ENCODE results near the gene GPBAR1.
A peak's percentile ranks its signal among the peaks of the same experiment; 100 is the strongest.
"Not testable (repeated sequence)": the region's sequence is repeated elsewhere in the genome, so short reads cannot be mapped to it uniquely, and the experiment has no call there.

Gene GPBAR1

DNA sequence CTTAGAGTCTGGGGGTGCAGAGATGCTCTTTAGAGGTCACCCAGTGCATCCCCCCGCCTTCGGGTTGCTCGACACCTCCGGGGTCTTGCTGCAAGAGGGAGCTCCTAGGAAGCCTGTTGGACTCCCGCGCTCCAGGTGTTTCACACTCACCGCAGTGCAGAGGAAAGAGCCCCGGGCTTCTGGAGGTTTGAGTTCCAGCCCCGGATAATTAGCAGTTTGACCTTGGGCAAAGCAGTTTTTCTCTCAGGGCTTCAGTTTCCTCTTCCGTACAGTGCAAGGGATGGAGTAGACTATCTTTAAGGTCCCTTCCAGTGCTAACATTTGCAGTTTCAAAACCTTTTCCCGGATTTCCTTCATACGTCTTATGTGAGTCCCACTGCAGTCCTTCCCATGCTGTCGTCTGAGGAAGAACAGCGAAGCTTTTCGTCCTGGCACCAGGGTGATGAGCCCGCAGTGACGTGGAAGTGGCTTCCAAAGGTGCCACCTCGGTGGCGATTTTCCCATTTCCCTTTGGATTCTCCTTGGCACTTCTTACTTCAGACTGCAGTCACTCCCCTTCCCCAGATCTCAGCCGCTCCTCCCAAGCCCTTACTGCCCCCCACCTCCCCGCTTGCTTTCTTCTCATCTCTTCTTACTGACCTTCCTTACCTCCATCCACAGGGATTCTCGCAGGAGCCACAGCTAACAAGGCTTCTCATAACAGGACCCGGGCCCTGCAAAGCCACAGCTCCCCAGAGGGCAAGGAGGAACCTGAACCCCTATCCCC is 10.1 kb downstream of the GPBAR1 start:
- DNase-seq = no peak

- no peak for DNase-seq
These were observed 10.6 kb downstream of the GPBAR1 start for GRCh38 chr2:218271487-218271797.

DNA sequence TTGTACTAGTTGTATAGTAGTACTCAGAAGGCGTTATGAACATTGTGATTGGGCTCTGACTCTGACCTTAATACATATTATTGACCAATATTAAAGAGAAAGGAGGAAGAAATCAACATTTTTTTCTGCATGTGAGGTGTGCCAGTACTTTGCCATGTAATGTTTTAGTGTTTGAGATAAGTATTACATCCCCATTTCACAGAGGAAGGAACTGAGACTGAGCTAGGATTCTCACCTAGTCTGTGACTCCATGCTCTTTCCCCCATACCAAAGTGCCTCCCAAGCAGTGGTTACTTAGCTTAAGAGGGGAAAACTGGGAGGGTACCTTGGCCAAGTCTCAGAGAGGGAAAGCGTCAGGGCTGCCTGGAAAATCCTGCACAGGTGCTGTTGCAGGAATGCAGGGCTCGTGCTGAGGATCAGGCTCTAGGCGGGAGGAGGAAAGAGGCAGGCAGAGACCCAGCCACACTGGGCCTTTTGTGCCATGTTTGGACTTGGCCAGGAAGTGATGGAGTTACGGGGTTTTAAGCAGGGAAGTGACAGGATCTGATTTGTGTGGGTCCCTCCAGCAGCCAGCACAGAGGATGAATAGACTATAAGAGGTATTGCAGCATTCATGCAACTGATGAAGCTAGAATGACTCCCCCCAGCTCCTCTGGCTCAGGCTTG is 11.2 kb downstream of the GPBAR1 start:
- DNase-seq = no peak

- DNase-seq = peak; percentile 64
These were observed 11.9 kb downstream of the GPBAR1 start for GRCh38 chr2:218272531-218273212.

DNA sequence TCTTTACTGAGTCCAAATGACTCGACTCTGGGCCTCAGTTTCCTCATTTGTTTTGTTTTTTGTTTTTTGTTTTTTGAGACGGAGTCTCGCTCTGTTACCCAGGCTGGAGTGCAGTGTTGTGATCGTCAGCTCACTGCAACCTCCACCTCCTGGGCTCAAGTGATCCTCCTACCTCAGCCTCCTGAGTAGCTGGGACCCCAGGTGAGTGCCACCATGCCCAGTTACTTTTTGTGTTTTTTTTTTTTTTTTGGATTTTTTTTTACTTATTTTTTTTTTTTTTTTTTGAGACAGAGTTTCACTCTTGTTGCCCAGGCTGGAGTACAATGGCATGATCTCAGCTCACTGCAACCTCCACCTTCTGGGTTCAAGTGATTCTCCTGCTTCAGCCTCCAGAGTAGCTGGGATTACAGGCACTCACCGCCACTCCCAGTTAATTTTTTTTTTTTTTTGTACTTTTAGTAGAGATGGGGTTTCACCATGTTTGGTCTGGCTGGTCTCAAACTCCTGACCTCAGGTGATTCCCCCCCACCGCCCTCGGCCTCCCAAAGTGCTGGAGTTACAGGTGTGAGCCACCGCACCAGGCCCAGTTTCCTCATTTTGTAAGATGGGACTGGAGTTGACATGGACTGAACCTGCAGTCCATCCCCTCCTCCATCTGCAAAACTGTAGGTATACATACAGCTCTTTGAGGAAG is 12.5 kb downstream of the GPBAR1 start:
- DNase-seq = not testable (repeated sequence)

- DNase-seq = no peak
These were observed 13.1 kb downstream of the GPBAR1 start for GRCh38 chr2:218273908-218274249.

DNA sequence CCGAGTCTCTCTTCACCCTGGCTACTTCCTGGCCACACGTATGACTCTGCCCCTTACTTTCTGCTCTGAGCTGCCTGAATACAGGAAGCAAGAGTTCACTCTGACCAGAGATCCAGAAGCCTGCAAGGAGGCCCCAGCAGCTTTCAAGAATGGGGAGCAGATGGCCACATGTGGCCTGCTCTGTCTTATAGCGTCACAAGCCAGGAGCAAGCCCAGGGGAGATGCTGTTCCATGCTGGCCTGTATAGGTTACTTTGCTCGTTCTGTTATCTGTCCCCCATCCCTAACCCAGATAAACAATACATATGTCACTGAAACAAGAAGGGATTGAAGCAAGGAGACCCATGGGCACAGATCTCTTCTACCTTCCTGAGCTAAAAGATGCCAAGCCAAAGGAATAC is 13.8 kb downstream of the GPBAR1 start:
- DNase-seq = no peak

DNA sequence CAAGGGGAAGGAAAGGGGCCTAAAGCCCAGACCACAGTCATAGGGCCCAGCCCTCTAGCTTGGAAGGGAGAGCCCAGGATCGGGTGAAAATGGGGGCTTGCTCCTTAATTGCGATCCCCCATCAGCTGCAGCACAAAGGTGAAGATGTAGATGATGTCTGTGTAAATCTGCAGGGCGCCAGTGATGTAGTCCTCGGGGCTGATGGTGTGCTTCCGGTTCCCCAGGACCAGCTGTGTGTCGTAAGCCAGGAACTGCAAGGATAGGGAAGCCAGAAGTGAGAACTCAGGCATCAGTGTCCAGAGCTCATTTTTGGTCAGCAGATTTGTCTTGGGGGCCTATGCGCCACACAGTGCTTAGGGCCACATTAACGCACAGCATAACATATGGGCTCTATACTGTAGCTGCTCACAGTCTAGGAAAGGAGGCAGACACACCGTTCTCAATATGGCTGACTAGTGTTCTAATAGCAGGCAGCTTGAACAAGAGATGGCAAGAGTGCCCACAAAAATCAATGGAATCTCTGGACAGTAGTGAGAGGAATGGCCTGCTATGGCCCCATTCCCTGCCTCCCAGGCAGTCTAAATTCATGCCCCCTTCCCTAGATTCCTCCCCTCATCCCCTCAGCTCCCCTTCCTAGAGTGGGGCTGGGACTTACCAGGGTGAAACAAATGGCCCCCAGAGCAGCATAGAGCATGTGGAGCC is 14.7 kb downstream of the GPBAR1 start:
- no peak for DNase-seq

DNA sequence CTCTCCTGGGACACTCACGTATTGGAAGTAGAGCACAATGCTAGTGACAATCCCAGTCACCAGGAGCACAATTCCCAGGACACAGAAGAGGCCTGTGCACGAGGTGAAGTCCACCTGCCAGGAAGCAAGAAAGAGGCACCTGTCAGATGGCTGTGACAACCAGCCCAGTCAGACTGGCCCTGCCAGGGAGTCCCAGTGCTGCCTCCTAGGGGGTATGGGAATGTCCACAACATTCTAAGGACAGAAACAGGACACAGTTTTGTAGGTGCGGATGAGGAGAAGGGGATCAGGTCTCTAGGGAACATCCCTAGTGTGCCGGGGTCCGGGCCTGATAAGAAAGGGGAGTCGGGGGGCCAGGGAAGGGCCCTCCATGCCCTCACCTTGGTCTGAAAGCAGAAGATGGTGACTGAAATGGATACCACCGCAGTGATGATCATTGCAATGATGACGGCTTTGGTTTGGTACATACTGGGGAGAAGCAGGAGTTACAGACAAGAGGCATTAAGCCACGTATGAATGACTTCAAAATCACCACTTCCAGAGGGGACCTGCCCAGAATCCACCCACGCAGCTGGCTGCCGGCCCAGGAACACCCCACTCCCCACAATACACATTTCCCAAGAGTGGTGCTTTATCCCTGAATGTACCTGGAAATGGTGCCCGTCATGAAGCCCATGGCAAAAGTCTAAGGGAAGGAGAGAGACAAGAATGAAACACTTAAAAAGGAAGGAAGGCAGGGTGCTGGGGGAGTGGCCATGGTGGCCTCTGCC is 16.4 kb downstream of the GPBAR1 start:
- no peak for DNase-seq

DNA sequence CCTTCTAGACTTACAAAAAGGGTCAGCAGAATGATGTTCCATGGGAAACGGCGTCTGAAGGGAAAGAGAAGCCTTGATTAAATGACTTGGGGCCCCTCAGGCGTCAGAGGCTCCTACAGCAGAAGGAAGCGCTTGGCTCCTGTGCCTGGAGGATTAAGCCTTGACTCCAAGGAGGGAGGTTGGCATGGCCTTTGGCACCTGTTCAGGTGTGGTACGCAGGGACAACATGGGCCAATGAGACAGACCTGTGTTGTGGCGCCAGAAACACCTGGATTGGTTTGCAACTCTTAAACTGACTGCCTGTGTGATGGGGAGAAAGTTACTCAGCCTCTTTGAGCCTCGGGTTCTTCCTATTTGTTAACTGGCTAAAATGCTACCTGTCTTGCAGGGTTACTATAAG is 17.1 kb downstream of the GPBAR1 start:
- DNase-seq = no peak

DNA sequence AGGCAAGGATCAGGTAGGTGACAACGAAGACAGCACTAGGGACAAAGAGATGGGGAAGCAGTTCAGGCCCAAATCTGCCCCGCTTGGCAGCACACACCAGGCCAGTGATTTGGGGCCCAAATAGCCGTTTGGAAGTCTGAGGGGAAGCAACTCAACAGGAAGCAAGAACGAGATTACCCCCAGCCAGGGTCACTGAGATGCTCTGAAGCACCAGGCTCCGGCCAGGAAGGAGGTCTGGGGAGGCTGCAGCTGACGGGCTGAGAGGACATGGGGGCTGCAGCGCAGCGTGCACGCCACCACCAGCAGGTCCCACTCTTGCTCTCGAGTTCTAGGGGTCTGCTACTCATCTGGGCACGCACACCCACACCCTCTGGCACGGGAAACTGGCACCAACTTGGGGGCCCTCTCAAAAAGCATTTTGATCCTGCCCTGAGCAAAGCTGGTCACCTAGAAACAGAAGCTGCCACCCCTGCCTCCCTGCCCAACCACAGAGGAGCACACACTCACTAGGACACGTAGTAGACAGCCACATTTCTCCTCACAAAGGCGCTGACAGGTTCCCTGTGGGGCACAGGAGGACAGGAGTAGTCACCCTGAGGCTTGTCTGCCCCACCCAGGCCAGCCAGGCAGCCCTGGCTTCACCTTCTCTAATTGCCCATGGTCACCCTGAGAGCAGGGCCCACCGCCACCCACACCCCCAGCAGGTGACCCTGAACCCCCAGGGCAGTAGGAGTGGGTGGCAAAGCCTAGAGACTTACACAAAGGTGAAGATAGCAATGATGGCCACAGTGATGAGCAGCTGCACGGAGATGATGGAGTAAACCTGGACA is 17.9 kb downstream of the GPBAR1 start:
- DNase-seq = no peak

- no peak for DNase-seq
These were observed 19.6 kb downstream of the GPBAR1 start for GRCh38 chr2:218280260-218280870.

DNA sequence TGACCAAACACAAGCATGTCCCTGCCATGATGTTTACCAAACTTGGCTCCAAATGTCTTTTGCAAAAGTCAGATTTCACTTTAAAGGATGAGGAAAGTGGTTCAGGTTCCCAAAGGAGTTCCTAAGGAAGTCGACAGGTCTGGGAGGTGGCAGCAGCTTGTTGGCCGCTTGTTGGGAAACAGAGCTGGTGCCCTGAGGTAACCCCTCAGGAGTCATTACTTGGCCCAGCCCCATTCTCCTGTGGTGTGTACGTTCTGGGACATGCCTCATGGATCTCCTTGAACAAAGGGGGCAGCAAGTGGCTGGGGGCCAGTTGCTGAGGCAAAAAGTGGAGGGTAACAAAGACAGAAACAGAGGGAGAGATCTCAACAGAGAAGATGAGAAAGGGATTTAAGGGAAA is 20.6 kb downstream of the GPBAR1 start:
- no peak for DNase-seq

DNA sequence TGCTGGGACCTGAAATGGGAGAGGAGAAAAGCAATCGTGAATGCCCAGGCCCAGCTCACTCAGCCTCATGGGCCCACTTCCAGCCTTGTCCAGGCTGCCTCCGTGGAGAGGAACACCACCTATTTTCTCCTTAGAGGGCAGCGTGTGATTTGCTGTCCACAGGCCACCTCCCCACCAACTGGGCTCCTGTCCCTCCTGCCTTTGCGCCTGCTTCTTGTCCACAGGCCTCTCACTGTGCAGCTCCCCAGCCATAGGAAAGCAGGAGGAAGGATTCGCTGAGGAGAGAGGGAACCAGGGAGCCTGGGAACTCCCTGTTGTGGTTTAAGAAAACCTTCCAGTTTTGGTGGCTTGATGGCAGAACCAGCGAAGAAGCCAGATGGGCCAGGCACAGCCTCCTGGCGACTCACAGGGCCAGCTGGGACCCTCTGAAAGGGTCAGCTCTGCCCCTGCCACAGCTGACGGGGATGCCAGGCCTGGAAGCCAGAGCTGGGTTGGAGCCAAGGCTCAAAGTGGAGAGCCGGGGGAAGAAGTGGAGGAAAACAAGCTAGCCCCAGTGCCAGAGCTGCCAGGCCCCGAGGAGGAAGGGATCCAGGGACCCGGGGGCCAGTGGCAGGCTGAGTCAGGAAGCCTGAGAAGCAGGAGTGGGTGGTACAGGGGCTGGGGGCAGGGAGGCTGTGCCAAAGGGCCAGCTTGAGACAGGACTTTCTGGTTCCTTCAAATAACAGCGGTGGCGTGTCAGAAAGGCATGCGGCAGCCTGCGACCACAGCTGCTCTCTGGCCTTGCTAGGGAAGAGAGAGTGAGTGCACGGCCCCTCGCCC is 21.6 kb downstream of the GPBAR1 start:
- no peak for DNase-seq

- DNase-seq = no peak
These were observed 23.4 kb downstream of the GPBAR1 start for GRCh38 chr2:218284106-218284811.

- DNase-seq = no peak
These were observed 24.8 kb downstream of the GPBAR1 start for GRCh38 chr2:218285604-218286003.

DNA sequence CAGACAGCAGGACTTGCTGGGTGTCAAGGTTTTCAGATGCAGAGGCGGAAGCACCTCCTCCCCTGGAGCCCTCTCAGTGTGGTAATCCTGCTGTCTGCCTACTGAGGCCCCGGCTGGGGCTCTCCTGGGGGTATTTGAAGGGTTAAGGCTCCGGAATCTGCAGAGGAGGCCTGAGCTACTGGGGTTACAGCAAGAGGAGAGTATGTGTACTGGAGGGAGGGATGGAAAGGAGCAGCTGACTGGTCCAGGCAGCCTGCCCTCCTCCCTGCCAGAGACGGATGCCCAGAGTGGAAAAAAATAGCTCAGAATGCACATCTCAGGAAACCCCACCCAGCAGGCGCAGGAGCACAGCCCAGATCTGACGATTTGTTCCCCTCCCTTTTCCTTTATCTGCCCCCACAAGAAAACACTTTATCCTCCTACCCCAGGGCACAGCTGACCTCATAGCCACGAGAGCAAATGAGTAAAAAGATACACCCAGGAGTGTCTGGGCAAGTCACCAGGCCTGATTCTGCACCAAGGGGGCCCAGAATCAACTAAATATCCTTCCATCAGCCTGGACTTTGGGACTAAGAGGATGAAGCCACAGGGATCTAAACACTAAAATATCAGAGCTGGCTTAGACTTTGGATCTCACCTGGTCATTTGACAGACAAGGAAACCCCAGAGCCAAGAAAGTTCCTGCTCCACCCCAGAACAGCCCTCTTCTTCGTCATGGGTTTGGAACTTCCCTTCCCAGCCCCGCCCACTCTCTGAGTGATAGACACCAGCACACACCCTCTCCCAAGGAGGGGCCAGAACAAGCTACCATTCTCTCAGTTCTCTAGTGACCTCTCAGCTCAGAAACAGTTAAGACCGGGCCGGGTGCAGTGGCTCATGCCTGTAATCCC is 26.0 kb downstream of the GPBAR1 start:
- peak; percentile 27 for DNase-seq

- no peak for DNase-seq
These were observed 29.0 kb downstream of the GPBAR1 start for GRCh38 chr2:218289639-218290315.
